Erythroblast (primary cell): ENCODE data around the gene SLC40A1.

Experiments
- GATA1 ChIP-seq: IDR thresholded peaks from 2 replicates; pipeline ENCODE4 v1.6.1; 2011; ENCODE audit warnings: low read depth, mild to moderate bottlenecking, control low read depth, low read length, moderate library complexity
- POLR2A ChIP-seq: IDR thresholded peaks from 2 replicates; pipeline ENCODE4 v1.6.1; 2011; ENCODE audit warnings: mild to moderate bottlenecking, low read length

DNA sequence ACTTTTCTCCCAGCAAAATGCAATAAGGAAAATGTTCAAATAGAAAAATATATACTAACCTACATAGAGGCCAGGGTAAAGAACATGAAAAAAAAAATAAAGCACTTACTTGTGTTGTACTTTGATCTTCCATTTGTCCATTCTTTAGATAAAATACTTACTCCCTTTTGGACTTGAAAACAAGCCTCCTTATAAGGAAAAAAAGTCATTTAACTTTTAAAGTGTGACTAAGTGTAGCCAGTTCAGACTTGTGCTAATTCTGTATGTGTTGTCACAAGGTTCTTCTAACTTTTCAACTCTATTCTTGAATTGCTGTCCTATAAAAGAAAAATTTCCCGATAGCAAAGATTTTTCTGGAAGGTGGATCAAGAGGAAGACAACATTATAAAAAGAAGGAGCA, 23.2 kb downstream of the SLC40A1 start:
- TF ChIP-seq POLR2A, result no peak
- TF ChIP-seq GATA1, result no peak
